Muscle of back (tissue), 11 donors: ENCODE results near the gene HSD3B2. TPM values are rescaled to one million over a fixed set of nuclear protein-coding genes. Genes with fewer than 3 reads are reported as not detected.

Source experiments
- DNase-seq, 3 donors: peaks; one replicate each; pipeline versions ENCODE4 v3.0.0 to v3.0.0-alpha.2; 2013
- polyA plus RNA-seq, 10 donors: library from polyadenylated mRNA; unstranded; fragments of 120-200 nt; gene quantifications; one replicate each; pipeline ENCODE4 v1.2.1, GENCODE V29; 2013; ENCODE audit not compliant: insufficient read length in 10 of 10

HSD3B2 gene
- polyA plus RNA-seq, 10 donors = 0.14 TPM; not detected in 9

GRCh38 chr1:119396982-119397381 lies 18.0 kb upstream of the HSD3B2 start:
- no peak for DNase-seq

- DNase-seq = no peak
Observed at GRCh38 chr1:119397986-119398385, 17.0 kb upstream of the HSD3B2 start.

GRCh38 chr1:119404736-119405135 lies 10.2 kb upstream of the HSD3B2 start:
- no peak for DNase-seq

GRCh38 chr1:119409731-119410130 lies 5.2 kb upstream of the HSD3B2 start:
- DNase-seq = peak; percentile 8 to 26 (median 18)

GRCh38 chr1:119410961-119411360 lies 4.0 kb upstream of the HSD3B2 start:
- DNase-seq = no peak

- no peak for DNase-seq
Observed at GRCh38 chr1:119416006-119416640, 1.2 kb downstream of the HSD3B2 start.

GRCh38 chr1:119419109-119419508 lies 4.2 kb downstream of the HSD3B2 start:
- no peak for DNase-seq

- DNase-seq = no peak
Observed at GRCh38 chr1:119420638-119421037, 5.7 kb downstream of the HSD3B2 start.

GRCh38 chr1:119422631-119423030 lies 7.7 kb downstream of the HSD3B2 start:
- DNase-seq = no peak

GRCh38 chr1:119428991-119429390 lies 14.0 kb downstream of the HSD3B2 start:
- DNase-seq = no peak

- no peak for DNase-seq
Observed at GRCh38 chr1:119429687-119430086, 14.7 kb downstream of the HSD3B2 start.

GRCh38 chr1:119430486-119430885 lies 15.5 kb downstream of the HSD3B2 start:
- no peak for DNase-seq

- no peak for DNase-seq
Observed at GRCh38 chr1:119431836-119432235, 16.9 kb downstream of the HSD3B2 start.

- no peak for DNase-seq
Observed at GRCh38 chr1:119435052-119435451, 20.1 kb downstream of the HSD3B2 start.

- DNase-seq = no peak
Observed at GRCh38 chr1:119438761-119439160, 23.8 kb downstream of the HSD3B2 start.

- DNase-seq = no peak
Observed at GRCh38 chr1:119440721-119441307, 25.9 kb downstream of the HSD3B2 start.

- no peak for DNase-seq
Observed at GRCh38 chr1:119442756-119443155, 27.8 kb downstream of the HSD3B2 start.

- DNase-seq = no peak
Observed at GRCh38 chr1:119446321-119446720, 31.4 kb downstream of the HSD3B2 start.

- no peak for DNase-seq
Observed at GRCh38 chr1:119447344-119448126, 32.6 kb downstream of the HSD3B2 start.

- DNase-seq = no peak
Observed at GRCh38 chr1:119448127-119448511, 33.2 kb downstream of the HSD3B2 start.

- DNase-seq = no peak
Observed at GRCh38 chr1:119449971-119450370, 35.0 kb downstream of the HSD3B2 start.

GRCh38 chr1:119451158-119451557 lies 36.2 kb downstream of the HSD3B2 start:
- no peak for DNase-seq

- DNase-seq = no peak
Observed at GRCh38 chr1:119452091-119452490, 37.1 kb downstream of the HSD3B2 start.
